ENCODE data around the gene TSPAN18.

TSPAN18 gene

DNA sequence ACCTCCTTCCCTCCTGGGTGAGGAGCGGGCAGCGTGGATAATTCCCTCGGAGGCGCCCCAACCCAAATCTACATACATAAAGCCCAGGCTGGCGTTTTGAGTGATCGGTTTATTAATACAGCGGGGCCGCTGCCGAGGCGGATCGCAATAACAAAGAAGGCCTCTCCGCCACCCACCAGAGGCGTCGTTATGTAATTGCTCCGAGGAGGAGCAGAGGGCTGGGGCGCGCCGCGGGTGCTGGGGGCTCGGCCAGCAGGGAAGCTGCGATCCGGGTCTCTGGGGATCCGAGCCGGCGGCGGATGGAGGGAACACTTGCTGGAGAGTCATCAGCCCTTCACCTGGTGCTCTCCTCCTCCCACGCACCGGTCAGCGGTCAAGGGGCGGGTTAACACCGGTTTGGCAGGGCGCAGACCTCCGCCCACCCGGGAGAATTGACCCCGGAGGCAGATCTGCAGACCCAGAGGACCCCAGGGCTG, 230.3 kb downstream of the TSPAN18 start:
- no peak for DNase-seq (ENCODE audit: low read depth in 2 of 2)

DNA sequence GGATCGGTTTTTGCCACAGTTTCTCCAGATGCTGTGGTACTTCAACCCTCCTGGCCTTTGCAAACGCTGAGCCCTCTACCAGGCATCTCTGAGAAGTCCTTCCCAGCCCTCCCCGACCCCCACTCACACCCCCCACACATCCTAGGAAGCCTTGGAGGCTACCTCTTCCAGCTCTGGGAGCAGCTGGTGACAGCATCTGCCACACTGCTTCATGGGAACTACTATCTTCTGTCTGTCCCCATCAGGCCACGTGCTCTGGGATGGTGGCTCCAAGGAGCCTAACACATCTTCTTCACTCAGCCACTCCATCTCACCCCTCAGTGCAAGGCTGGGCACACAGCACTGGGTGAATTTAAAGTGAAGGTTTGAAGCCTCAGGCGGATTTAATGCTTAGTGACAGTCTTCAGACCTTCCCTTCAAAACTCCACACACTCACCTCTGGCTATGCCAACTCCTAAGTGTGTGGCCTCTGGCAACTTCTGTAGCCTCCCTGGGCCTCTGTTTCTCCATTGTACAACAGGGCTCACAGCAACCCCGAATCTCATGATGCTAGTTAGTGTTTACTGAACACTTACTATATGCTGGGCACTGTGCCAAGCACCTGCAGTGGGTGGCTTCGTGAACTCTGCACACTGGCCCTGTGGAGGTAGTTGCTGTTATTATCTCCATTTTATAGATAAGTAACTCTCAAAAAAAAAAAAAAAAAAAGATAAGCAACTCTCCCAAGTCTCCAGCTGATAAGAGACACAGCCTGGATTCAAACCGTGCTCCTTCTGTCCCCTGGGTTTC, 231.2 kb downstream of the TSPAN18 start:
- no peak for DNase-seq (ENCODE audit: low read depth in 2 of 2)

DNA sequence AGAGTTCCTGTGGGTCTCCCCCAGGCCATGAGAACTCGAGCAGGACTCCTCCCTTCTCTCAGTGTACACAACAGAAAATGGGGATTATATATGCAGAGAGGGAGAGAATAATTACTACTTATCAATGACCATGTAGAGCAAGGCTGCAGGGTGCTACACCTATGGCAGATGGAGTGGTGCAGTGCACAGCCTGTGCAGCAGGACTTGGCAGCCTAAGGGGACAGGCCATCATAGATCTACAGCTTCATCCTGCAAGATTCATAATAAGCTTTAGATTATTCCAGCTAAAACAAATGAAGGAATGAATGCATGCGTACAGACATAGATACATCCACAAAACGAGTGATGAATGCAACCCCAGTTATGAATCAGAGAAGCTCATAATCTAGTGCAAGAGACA, 232.3 kb downstream of the TSPAN18 start:
- no peak for DNase-seq (ENCODE audit: low read depth in 2 of 2)

DNA sequence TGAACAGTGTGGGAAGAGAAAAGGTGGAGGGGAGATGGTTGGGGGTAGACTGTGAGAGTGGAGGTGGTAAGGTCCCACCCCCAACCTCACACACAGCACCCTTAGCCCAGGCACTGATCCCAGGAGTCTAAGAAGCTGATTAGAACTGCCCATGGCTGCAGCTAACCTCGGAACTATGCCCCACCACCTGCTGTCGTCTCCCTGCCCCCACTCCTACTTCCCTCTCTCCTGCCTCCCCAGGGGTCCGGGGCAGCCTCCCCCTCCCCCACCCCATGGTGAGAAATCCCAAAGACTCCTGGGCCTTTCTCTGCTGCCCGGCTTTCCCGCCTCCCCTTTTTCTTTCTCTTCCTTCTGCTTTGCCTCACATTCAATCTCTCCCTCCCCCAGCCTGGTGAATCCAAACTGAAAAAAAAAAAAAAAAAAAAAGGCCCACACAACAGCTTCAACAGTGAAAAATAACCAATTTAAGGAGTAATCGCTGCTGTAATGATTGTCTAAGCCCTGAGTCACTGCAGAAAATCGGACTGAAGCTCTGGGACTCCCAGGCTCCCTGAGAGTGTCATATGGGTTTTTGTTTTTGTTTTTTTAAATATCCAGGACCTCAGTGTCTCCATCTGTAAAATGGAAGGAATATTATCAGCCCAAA, 233.6 kb downstream of the TSPAN18 start:
- no peak for DNase-seq (ENCODE audit: low read depth in 2 of 2)

DNA sequence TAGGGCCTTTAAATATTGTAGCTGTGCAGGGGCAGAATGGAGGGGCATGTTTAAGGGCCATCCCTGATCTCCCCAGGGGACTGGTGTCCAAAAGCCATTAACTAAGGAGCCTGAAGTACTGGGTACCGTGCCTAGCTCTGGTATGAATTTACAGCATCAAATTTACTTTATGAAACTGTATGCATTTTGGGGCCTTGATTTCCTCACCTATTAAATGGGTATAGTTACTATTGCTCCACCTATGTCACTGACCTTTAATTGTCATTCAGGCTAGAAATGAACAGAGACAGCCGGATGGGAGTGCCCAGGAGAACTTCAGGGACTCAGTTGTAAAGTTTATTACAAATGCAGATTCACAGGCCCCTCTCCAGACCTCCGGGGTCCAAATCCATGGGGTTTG, 235.7 kb downstream of the TSPAN18 start:
- DNase-seq (ENCODE audit: low read depth in 2 of 2): no peak

DNA sequence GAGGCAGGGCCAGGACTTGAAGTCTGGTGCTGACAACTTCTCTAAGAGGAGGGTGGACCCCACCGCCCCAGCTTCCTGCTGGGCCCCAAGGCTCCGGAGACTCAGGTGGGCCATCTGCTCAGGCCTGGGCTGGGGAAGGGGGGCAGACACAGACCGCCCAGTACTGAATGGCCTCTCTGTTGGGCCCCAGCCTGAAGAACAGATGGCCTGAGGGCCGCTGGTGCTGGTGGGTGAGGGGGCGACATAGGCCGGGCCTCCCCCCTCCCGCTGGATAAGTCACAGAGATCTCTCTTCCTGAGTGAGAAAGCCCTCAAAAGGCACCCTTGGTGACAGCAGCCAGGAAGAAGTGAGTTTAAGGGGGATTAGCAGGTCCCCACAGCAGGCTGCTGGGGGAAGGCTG, 236.4 kb downstream of the TSPAN18 start:
- no peak for DNase-seq (ENCODE audit: low read depth in 2 of 2)

- no peak for DNase-seq (ENCODE audit: low read depth in 2 of 2)
Measured at GRCh38 chr11:44963948-44964347, 237.2 kb downstream of the TSPAN18 start.

DNA sequence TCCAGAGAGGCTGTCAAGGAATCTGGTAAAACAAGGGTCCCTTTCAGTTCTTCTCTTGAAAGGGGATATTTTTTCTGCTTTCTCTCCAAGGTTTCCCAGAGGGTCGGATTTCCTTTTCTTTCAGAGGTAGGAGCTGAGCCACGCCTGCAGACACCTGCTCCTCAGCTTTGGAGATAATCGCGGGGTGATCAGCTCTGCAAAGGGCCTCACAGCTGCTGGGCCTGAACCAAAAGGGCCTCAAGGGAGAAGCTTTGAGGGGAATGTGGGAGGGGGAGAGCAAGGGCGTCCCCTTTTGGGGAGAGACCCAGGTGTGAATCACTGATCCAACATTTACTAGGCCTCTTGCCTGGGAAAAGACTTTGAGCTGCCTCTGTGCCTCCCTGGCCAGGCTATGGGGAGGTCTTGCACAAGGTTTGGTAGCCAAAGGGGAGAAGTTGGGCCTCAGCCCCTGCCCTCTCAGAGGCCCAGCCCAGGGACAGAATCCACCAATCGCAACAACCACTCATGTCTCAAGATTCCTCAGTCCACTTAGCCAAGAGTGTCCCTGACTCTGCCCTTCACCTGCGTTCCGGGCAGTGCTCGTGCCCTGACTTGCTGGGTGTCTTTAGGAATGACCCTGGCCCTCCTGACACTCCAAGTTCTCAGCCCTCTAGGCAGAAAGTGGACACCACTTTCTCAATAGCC, 237.9 kb downstream of the TSPAN18 start:
- DNase-seq (ENCODE audit: low read depth in 2 of 2): no peak

DNA sequence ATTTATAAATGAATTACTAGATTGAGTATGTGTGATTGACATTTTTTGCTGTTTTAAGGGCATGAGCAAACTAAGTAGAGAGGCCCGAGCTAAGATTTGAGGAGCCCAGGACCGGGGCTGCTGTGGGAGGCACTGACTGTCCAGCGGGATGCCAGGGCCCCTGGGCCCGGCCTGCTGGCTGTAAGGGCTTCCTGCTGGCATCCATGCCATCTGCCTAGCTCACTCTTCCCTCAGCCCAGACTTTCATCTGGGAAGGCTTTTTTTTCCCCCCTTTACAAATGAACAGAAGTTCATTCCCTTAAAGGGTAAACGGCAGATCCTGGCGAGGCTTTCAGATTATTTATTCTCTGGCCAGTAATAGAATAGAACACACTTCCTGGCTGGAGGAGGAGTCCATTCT, 239.9 kb downstream of the TSPAN18 start:
- DNase-seq (ENCODE audit: low read depth in 2 of 2): no peak

GRCh38 chr11:44967930-44968496, 241.3 kb downstream of the TSPAN18 start:
- DNase-seq (ENCODE audit: low read depth in 2 of 2): no peak

DNA sequence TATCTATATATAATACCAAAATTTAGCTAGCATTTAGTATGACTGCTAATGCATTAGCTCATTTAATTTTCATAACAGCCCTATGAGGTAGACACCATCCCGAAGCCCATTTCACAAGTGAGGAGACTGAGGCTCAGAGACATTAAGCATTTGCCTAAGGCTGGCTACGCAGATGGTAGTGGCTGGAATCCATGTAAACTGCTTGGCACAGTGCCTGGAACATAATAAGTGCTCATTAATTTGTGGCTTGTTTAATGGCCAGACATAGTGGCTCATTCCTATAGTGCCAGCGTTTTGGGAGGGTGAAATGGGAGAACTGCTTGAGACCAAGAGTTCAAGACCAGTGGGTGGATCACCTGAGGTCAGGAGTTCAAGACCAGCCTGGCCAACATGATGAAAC, 241.7 kb downstream of the TSPAN18 start:
- DNase-seq (ENCODE audit: low read depth in 2 of 2): no peak

GRCh38 chr11:44969651-44970252, 243.0 kb downstream of the TSPAN18 start:
- DNase-seq (ENCODE audit: low read depth in 2 of 2): no peak

DNA sequence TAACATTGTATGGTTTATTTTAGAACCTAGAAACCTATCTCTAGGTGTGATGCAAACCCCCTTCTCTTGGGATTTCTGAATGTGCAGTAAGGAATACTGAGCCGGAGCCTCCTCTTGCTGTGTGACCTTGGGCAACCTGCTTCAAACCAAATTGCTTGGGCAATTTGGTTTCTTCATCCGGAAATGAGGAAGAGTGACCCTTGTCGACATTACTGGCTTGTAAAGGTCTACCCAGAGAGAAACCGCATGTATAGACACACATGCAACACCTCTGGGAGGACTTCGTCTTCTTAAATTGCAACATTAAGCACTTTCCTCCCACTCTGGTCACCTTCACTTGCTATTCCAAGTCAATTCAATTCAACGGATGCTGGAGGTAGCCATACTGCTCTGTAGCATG, 243.5 kb downstream of the TSPAN18 start:
- DNase-seq (ENCODE audit: low read depth in 2 of 2): no peak

DNA sequence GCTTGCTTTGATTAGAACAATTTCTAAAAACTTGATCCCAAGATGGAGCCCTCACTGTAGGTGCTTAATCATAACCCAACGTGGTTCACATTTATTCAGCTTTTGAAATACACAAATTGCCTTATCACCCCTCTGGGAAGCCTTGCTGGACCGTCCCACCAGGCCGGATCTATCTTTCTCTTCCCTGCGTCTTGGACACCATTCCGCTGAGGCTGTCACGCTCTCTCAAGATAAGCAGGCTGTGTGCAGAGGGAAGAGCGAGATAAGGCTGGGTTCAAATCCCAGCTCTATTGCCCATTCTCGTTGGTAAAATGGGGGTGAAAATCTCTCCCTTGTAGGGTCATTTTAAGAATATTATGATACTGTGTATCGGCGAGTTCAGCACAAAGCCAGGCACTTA, 244.4 kb downstream of the TSPAN18 start:
- DNase-seq (ENCODE audit: low read depth in 2 of 2): no peak

- DNase-seq (ENCODE audit: low read depth in 2 of 2): no peak
Measured at GRCh38 chr11:44972746-44973435, 246.1 kb downstream of the TSPAN18 start.

DNA sequence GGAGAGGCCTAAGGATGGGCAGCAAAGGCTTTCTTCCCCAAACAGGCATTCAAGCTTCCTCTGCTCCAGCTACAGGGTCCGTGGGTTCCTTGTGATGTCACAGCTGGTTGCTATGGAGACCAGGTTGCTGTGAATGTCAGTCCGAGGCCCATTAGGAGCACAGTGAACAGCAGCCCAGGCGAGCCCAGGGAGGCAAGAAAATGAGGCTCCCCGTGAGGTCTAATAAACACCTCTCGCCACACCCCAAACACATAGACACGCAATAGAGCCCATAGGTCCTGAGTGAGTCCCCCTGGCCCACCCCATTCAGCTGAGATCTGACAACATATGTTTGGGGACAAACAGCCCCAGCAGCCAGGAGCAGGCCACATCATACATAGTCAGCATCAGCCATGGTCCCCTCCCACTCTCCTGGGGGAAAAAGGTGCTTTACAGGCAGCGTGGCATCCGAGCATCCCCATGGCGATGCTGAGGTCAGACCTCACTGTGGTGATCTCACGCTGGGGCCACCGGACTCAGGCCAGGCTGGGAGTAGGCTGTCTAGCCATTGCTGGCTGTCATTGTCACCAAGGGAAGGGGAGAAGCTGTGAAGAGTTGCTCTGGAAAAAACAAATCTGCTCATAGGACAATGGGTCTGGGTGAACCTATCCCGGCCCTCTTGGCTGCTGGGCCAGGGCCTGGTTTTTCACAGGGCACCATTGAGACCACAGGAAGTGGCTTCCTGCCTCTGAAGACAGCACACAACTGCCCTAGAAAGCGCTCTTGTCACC, 247.1 kb downstream of the TSPAN18 start:
- no peak for DNase-seq (ENCODE audit: low read depth in 2 of 2)

- DNase-seq (ENCODE audit: low read depth in 2 of 2): no peak
Measured at GRCh38 chr11:44974402-44975000, 247.7 kb downstream of the TSPAN18 start.

GRCh38 chr11:44976576-44976975, 249.8 kb downstream of the TSPAN18 start:
- no peak for DNase-seq (ENCODE audit: low read depth in 2 of 2)

GRCh38 chr11:44977493-44977984, 250.8 kb downstream of the TSPAN18 start:
- no peak for DNase-seq (ENCODE audit: low read depth in 2 of 2)
